Vagina (tissue), 2 donors: ENCODE data around the gene ARL6IP5. TPM values are rescaled to one million over a fixed set of nuclear protein-coding genes. Genes with fewer than 3 reads are reported as not detected.

Experiments
- microRNA counts, 2 donors: library from miRNA; unstranded; fragments of <30 nt; microRNA quantifications; one replicate each; lab custom pipeline; 2016 to 2017
- microRNA-seq: library from miRNA; unstranded; fragments of <30 nt; microRNA quantifications from one replicate; pipeline ENCODE4, GENCODE V29; 2017; ENCODE audit warnings: borderline number of aligned reads, borderline replicate concordance
- small RNA-seq: library from RNA; depleted of rRNA; stranded (forward); fragments of <200 nt; gene quantifications from one replicate; pipeline ENCODE3, GENCODE V24; 2016
- total RNA-seq: library from RNA; depleted of rRNA; stranded (reverse); fragments of >200 nt; gene quantifications from one replicate; pipeline ENCODE4 v1.2.3, GENCODE V29; 2016

Gene ARL6IP5
- total RNA-seq, 1 donor from 2014 or later = 86.9 TPM

MicroRNAs within 50 kb of the gene (microRNA counts, 767-probe panel; counts per million panel counts)
- 238 to 261 counts per million in 2 donors for microRNA hsa-miR-3136-5p (lab: Ali Mortazavi, UCI)

Small RNAs within 50 kb of the gene (microRNA-seq; reads per million reads assigned to microRNA genes)
- gene MIR3136 = not detected

Small RNAs within 50 kb of the gene (small RNA-seq; reads per million reads assigned to genes)
- not detected for gene MIR3136

Other genes starting within 250 kb of the ARL6IP5 start
- 0.74 TPM for gene TAFA4, start 152.4 kb upstream of the ARL6IP5 start, total RNA-seq
- 31.7 TPM for gene EOGT, start 71.3 kb upstream of the ARL6IP5 start, total RNA-seq
- gene TMF1, start 32.6 kb upstream of the ARL6IP5 start, total RNA-seq = 34.4 TPM
- 84.7 TPM for gene UBA3, start 4.6 kb upstream of the ARL6IP5 start, total RNA-seq
- not detected for gene LMOD3, start 37.7 kb downstream of the ARL6IP5 start, total RNA-seq